SK-N-SH (cell line): Measurements from ENCODE around the gene ZNF793. TPM values are rescaled to one million over a fixed set of nuclear protein-coding genes. Genes with fewer than 3 reads are reported as not detected.

Experiments used
- CTCF ChIA-PET: fragments of 300-600, 350-600 bp; formaldehyde crosslinking; extraction: SDS; loops from one replicate; lab custom pipeline; 2021; lab: Yijun Ruan, JAX
- POLR2A ChIA-PET: fragments of 350-600 bp; sonication (Branson Sonifier 250); formaldehyde crosslinking; extraction: SDS; loops from one replicate; lab custom pipeline; 2020; ENCODE audit warnings: antibody characterized with exemption, inconsistent platforms; lab: Yijun Ruan, JAX
- DNase-seq: peaks from one replicate; pipeline ENCODE4 v3.0.0; 2012
- H2AFZ ChIP-seq: fragments of 200-600 bp; sonication (generic); 2 replicates; pipeline ENCODE4 v1.8.1; 2016; ENCODE audit warnings: antibody characterized with exemption, mild to moderate bottlenecking, low read depth
- H3F3A ChIP-seq: fragments of 200-600 bp; sonication (generic); replicated peaks from 2 replicates; pipeline ENCODE3; 2016; ENCODE audit warnings: antibody characterized with exemption, mild to moderate bottlenecking; ENCODE audit not compliant: insufficient read depth
- H3K27ac ChIP-seq, 2 experiments: fragments of 200-500 bp in 1 of 2; fragments of 200-600 bp in 1 of 2; sonication (Bioruptor generic) in 1 of 2; sonication (generic), shearing (Covaris generic) in 1 of 2; 2 replicates each; pipeline versions ENCODE4 v1.5.1 to v1.6.1; 2014 to 2016; ENCODE audit warnings: low read depth in 2 of 2, inconsistent platforms in 1 of 2, low read length in 1 of 2, mild to moderate bottlenecking in 1 of 2, mixed read lengths in 1 of 2
- H3K27me3 ChIP-seq: fragments of 200-600 bp; sonication (generic), shearing (Covaris generic); 2 replicates; pipeline ENCODE4 v1.6.1; 2016; ENCODE audit warnings: mixed run types; ENCODE audit not compliant: insufficient read depth
- H3K36me3 ChIP-seq, 2 experiments: fragments of 200-500 bp in 1 of 2; fragments of 200-600 bp in 1 of 2; sonication (Bioruptor generic) in 1 of 2; sonication (generic) in 1 of 2; replicated peaks in 1 of 2; 2 replicates each; pipeline versions ENCODE3 to v1.5.1; 2014 to 2016; ENCODE audit warnings: low read length in 1 of 2, mild to moderate bottlenecking in 1 of 2; ENCODE audit not compliant: insufficient read depth in 2 of 2, control insufficient read depth in 1 of 2
- H3K4me1 ChIP-seq, 2 experiments: fragments of 200-500 bp in 1 of 2; fragments of 200-600 bp in 1 of 2; sonication (Bioruptor generic) in 1 of 2; sonication (generic), shearing (Covaris generic) in 1 of 2; 2 replicates each; pipeline versions ENCODE4 v1.5.1 to v1.6.1; 2014 to 2016; ENCODE audit warnings: low read depth in 1 of 2, low read length in 1 of 2, mixed run types in 1 of 2; ENCODE audit not compliant: insufficient read depth in 2 of 2, control insufficient read depth in 1 of 2
- H3K4me2 ChIP-seq: fragments of 200-600 bp; sonication (generic), shearing (Covaris generic); 2 replicates; pipeline ENCODE4 v1.6.1; 2017; ENCODE audit warnings: mixed run types
- H3K4me3 ChIP-seq, 2 experiments: fragments of 200-500 bp in 1 of 2; fragments of 200-600 bp in 1 of 2; sonication (Bioruptor generic) in 1 of 2; sonication (generic), shearing (Covaris generic) in 1 of 2; 2 replicates each; pipeline versions ENCODE4 v1.5.1 to v1.8.1; 2014 to 2016; ENCODE audit warnings: low read depth in 2 of 2, inconsistent platforms in 1 of 2, low read length in 1 of 2, mild to moderate bottlenecking in 1 of 2, mixed read lengths in 1 of 2, moderate library complexity in 1 of 2
- H3K79me2 ChIP-seq: fragments of 200-600 bp; sonication (generic); 2 replicates; pipeline ENCODE4 v1.8.1; 2017; ENCODE audit warnings: mild to moderate bottlenecking; ENCODE audit not compliant: insufficient read depth
- H3K9ac ChIP-seq: fragments of 200-600 bp; sonication (generic); 2 replicates; pipeline ENCODE4 v1.6.1; 2017; ENCODE audit warnings: mixed run types
- H3K9me2 ChIP-seq: fragments of 200-600 bp; sonication (generic); 2 replicates; pipeline ENCODE4 v1.6.1; 2017; ENCODE audit warnings: mixed run types
- H3K9me3 ChIP-seq: fragments of 200-600 bp; sonication (generic); 2 replicates; pipeline ENCODE4 v1.6.1; 2017; ENCODE audit warnings: mixed run types, mild to moderate bottlenecking, moderate library complexity
- H4K20me1 ChIP-seq: fragments of 200-600 bp; sonication (generic); 2 replicates; pipeline ENCODE4 v1.6.1; 2017; ENCODE audit warnings: mild to moderate bottlenecking, mixed run types; ENCODE audit not compliant: insufficient read depth
- EZH2phosphoT487 ChIP-seq: fragments of 200-600 bp; sonication (generic); IDR thresholded peaks from 2 replicates; pipeline ENCODE4 v1.6.1; 2017; ENCODE audit warnings: low read depth, mixed run types, mild to moderate bottlenecking, antibody characterized with exemption, moderate library complexity, borderline replicate concordance
- FOXM1 ChIP-seq: IDR thresholded peaks from 2 replicates; pipeline ENCODE4 v1.4.0; 2012; ENCODE audit warnings: low read depth, mild to moderate bottlenecking
- GABPA ChIP-seq: IDR thresholded peaks from 2 replicates; pipeline ENCODE4 v1.4.0; 2012; ENCODE audit warnings: low read depth, mild to moderate bottlenecking
- IRF3 ChIP-seq: fragments of 150-350 bp; IDR thresholded peaks from 2 replicates; pipeline ENCODE4 v1.6.1; 2016; ENCODE audit warnings: mild to moderate bottlenecking, low read depth, low read length
- JUND ChIP-seq: IDR thresholded peaks from 2 replicates; pipeline ENCODE4 v1.4.0; 2012
- MAX ChIP-seq: IDR thresholded peaks from 2 replicates; pipeline ENCODE4 v1.4.0; 2012; ENCODE audit warnings: low read depth
- NFIC ChIP-seq: IDR thresholded peaks from 2 replicates; pipeline ENCODE4 v1.4.0; 2012; ENCODE audit warnings: borderline replicate concordance
- RCOR1 ChIP-seq: fragments of 150-350 bp; IDR thresholded peaks from 2 replicates; pipeline ENCODE4 v1.6.1; 2017; ENCODE audit warnings: antibody characterized with exemption, low read length
- REST ChIP-seq: IDR thresholded peaks from 2 replicates; pipeline ENCODE4 v1.6.1; 2012; ENCODE audit warnings: mild to moderate bottlenecking, low read depth, low read length, moderate library complexity
- RFX5 ChIP-seq: IDR thresholded peaks from 2 replicates; pipeline ENCODE4 v1.6.1; 2012; ENCODE audit warnings: mild to moderate bottlenecking, improper control_type of control experiment, low read length
- SIN3A ChIP-seq: IDR thresholded peaks from 2 replicates; pipeline ENCODE4 v1.6.1; 2012; ENCODE audit warnings: low read depth, mild to moderate bottlenecking, low read length, moderate library complexity, borderline replicate concordance
- SMC3 ChIP-seq: IDR thresholded peaks from 2 replicates; pipeline ENCODE4 v1.6.1; 2012; ENCODE audit warnings: low read depth, low read length, improper control_type of control experiment
- TCF12 ChIP-seq: IDR thresholded peaks from 2 replicates; pipeline ENCODE4 v1.4.0; 2012
- WGBS: methylation state at CpG from one replicate; pipeline ENCODE4 v1.1.6; 2017; ENCODE audit warnings: low lambda C conversion rate; 5-methylcytosine and 5-hydroxymethylcytosine counted together
- polyA plus RNA-seq, 3 experiments: library from polyadenylated mRNA; depleted of rRNA; stranded (reverse); fragments of >200 nt; gene quantifications; 2 replicates each; pipeline ENCODE4 v1.2.3, GENCODE V29; 2012

ZNF793 gene
- polyA plus RNA-seq, 1 of the 3 experiments (the other 2 are of a cell fraction) = 2.3 TPM

- no peak for DNase-seq
- no peaks in the 10 kb centered on the region for H3K9me2 ChIP-seq
Measured at GRCh38 chr19:37564624-37565369, 58.1 kb downstream of the ZNF793 start.

GRCh38 chr19:37565370-37565669 lies 58.6 kb downstream of the ZNF793 start:
- Histone ChIP-seq H3K27ac (no peak overlapping the region), H3K36me3 (peaks cover 25 to 34% of the 10 kb centered on the region in 2 experiments), H3K4me3 (no peak overlapping the region; a peak in 1 of 4 replicates), H3K79me2 (no peaks in the 10 kb centered on the region), H3F3A (peaks cover 2% of the 10 kb centered on the region), H3K27me3 (no peaks in the 10 kb centered on the region), H3K9me2 (no peaks in the 10 kb centered on the region), H3K9ac (no peak overlapping the region), H4K20me1 (no peaks in the 10 kb centered on the region), H3K4me1 (no peaks in the 10 kb centered on the region), H3K9me3 (peaks cover 64% of the 10 kb centered on the region), H2AFZ (no peak overlapping the region), H3K4me2 (no peak overlapping the region)
- CTCF ChIA-PET = interaction anchor here (1.6 kb wide), 1 partner anchor 14 kb away, joined by 3 read pairs; no protein-coding TSS in a partner anchor
- no peak for DNase-seq
- POLR2A ChIA-PET = no interaction called here
- TF ChIP-seq GABPA = no peak
- TF ChIP-seq RFX5 = no peak
- no peak for TF ChIP-seq NFIC
- TF ChIP-seq IRF3 = no peak
- no peak for TF ChIP-seq SMC3
- no peak for TF ChIP-seq REST
- no peak for TF ChIP-seq MAX
- no peak for TF ChIP-seq RCOR1
- TF ChIP-seq TCF12 = no peak

More at GRCh38 chr19:37564624-37565369, 58.1 kb downstream of the ZNF793 start:
- 61% methylated on average over 7 of the region's 7 CpGs for WGBS
- H3K9me3 ChIP-seq = peaks cover 62% of the 10 kb centered on the region
- no peak overlapping the region; a peak in 1 of 4 replicates for H3K4me3 ChIP-seq
- POLR2A ChIA-PET = no interaction called here
- H3F3A ChIP-seq = peaks cover 2% of the 10 kb centered on the region
- H3K4me2 ChIP-seq = no peak overlapping the region
- H3K27me3 ChIP-seq = no peaks in the 10 kb centered on the region
- TF ChIP-seq REST (no peak), JUND (no peak), SIN3A (no peak), RFX5 (no peak), EZH2phosphoT487 (no peak), FOXM1 (no peak)
- no peaks in the 10 kb centered on the region for H4K20me1 ChIP-seq
- no peaks in the 10 kb centered on the region for H3K4me1 ChIP-seq
- no peak overlapping the region for H2AFZ ChIP-seq
- peaks cover 25 to 34% of the 10 kb centered on the region in 2 experiments for H3K36me3 ChIP-seq
- no peak overlapping the region for H3K27ac ChIP-seq
- CTCF ChIA-PET = no interaction called here
- no peak overlapping the region for H3K9ac ChIP-seq
- no peaks in the 10 kb centered on the region for H3K79me2 ChIP-seq
